GM12878 (cell line): ENCODE results near the gene SMIM13.

ENCODE experiments used
- BHLHE40 ChIP-seq, 2 experiments: fragments of 450-650 bp in 1 of 2; IDR thresholded peaks; 2 replicates each; pipeline ENCODE4 v1.6.1; 2011 to 2017; ENCODE audit warnings: low read depth in 2 of 2, borderline replicate concordance in 1 of 2, improper control_type of control experiment in 1 of 2, low read length in 1 of 2, mild to moderate bottlenecking in 1 of 2
- BRCA1 ChIP-seq: IDR thresholded peaks from 2 replicates; pipeline ENCODE4 v1.6.1; 2011; ENCODE audit warnings: low read depth, low read length, improper control_type of control experiment
- PKNOX1 ChIP-seq: fragments of 450-650 bp; IDR thresholded peaks from 2 replicates; pipeline ENCODE4 v1.6.1; 2016; ENCODE audit warnings: mild to moderate bottlenecking
- ZNF592 ChIP-seq: fragments of 450-650 bp; IDR thresholded peaks from 2 replicates; pipeline ENCODE4 v1.6.1; 2017; ENCODE audit warnings: mild to moderate bottlenecking, moderate library complexity
- TF ChIP-seq, protein P1 (sequence below): IDR thresholded peaks from 2 replicates; pipeline ENCODE4 v1.6.1; 2012; ENCODE audit warnings: low read length, inconsistent platforms

- no peak for TF ChIP-seq BRCA1
- no peak for TF ChIP-seq ZNF592
- TF ChIP-seq PKNOX1: no peak
- TF ChIP-seq BHLHE40 (IDR thresholded peaks at IDR 0.05; ENCODE audit: borderline replicate concordance in 1 of 2, low read depth in 2 of 2, low read length in 1 of 2): no peak
- TF ChIP-seq, protein P1, sequence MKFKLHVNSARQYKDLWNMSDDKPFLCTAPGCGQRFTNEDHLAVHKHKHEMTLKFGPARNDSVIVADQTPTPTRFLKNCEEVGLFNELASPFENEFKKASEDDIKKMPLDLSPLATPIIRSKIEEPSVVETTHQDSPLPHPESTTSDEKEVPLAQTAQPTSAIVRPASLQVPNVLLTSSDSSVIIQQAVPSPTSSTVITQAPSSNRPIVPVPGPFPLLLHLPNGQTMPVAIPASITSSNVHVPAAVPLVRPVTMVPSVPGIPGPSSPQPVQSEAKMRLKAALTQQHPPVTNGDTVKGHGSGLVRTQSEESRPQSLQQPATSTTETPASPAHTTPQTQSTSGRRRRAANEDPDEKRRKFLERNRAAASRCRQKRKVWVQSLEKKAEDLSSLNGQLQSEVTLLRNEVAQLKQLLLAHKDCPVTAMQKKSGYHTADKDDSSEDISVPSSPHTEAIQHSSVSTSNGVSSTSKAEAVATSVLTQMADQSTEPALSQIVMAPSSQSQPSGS: no peak
These were observed 39.6 kb downstream of the SMIM13 start for GRCh38 chr6:11133281-11133680.
